ENCODE measurements around the gene CUL4A. TPM values are rescaled to one million over a fixed set of nuclear protein-coding genes. Genes with fewer than 3 reads are reported as not detected.

Gene CUL4A
- total and polyA plus RNA-seq, 3 experiments from 2014 or later, result 67.4 to 87.3 (median 82.5) TPM

GRCh38 chr13:113293686-113294085 lies 84.3 kb downstream of the CUL4A start:
- DNase-seq, result no peak
- Mint-ChIP-seq H3K4me1 (peaks cover 30 to 42% (median 36%) of the 10 kb centered on the region in 3 donors), H3K36me3 (peaks cover 0 to 9% (median 2%) of the 10 kb centered on the region in 3 donors), H3K9me3 (peaks cover 0 to 8% (median 5%) of the 10 kb centered on the region in 5 donors), H3K27ac (peak overlapping the region in 1 of 8 donors; percentile 30), H3K27me3 (peaks cover 45 to 48% of the 10 kb centered on the region in 2 donors), H3K4me3 (peak overlapping the region in 1 of 7 donors; percentile 48)
- Histone ChIP-seq H3K4me1 (ENCODE audit: insufficient read depth, low read length) (peaks cover 28% of the 10 kb centered on the region), H3K4me3 (ENCODE audit: low read length) (no peak overlapping the region), H3K27ac (ENCODE audit: low read depth, low read length) (no peak overlapping the region), H3K9me3 (ENCODE audit: low read length) (no peaks in the 10 kb centered on the region), H3K36me3 (ENCODE audit: insufficient read depth, low read length) (no peaks in the 10 kb centered on the region), H3K27me3 (ENCODE audit: insufficient read depth, low read length, poor library complexity, severe bottlenecking) (peaks cover 15% of the 10 kb centered on the region)
- ChIA-PET POLR2A (no interaction called here), CTCF (no interaction called here)

- Histone ChIP-seq H3K27ac (ENCODE audit: low read depth, low read length) (no peak overlapping the region), H3K4me1 (ENCODE audit: insufficient read depth, low read length) (peaks cover 29% of the 10 kb centered on the region), H3K27me3 (ENCODE audit: insufficient read depth, low read length, poor library complexity, severe bottlenecking) (peaks cover 15% of the 10 kb centered on the region), H3K4me3 (ENCODE audit: low read length) (no peak overlapping the region), H3K36me3 (ENCODE audit: insufficient read depth, low read length) (no peaks in the 10 kb centered on the region), H3K9me3 (ENCODE audit: low read length) (no peaks in the 10 kb centered on the region)
- peaks cover 33 to 52% (median 50%) of the 10 kb centered on the region in 3 donors for H3K4me1 Mint-ChIP-seq
- ChIA-PET CTCF (no interaction called here), POLR2A (no interaction called here)
- H3K9me3 Mint-ChIP-seq, result peaks cover 0 to 8% (median 2%) of the 10 kb centered on the region in 5 donors
- peaks cover 24 to 42% of the 10 kb centered on the region in 2 donors for H3K27me3 Mint-ChIP-seq
- peak overlapping the region in 6 of 8 donors; percentile 18 to 100 (median 59) for H3K27ac Mint-ChIP-seq
- peak overlapping the region; percentile 17 to 99 (median 95) for H3K4me3 Mint-ChIP-seq
- no peak for DNase-seq
- peaks cover 0 to 13% (median 2%) of the 10 kb centered on the region in 3 donors for H3K36me3 Mint-ChIP-seq
Observed at GRCh38 chr13:113295776-113296175, 86.4 kb downstream of the CUL4A start.

- H3K27ac ChIP-seq (ENCODE audit: low read depth, low read length), result peak within 1 kb of the TSS; percentile 81
- Mint-ChIP-seq H3K27me3 (peaks cover 16 to 34% of the 10 kb centered on the region in 2 donors), H3K9me3 (peaks cover 0 to 8% (median 2%) of the 10 kb centered on the region in 5 donors), H3K27ac (peak within 1 kb of the TSS; percentile 98 to 100 (median 99)), H3K4me3 (peak within 1 kb of the TSS; percentile 94 to 99 (median 96)), H3K36me3 (peaks cover 0 to 17% (median 2%) of the 10 kb centered on the region in 3 donors), H3K4me1 (peaks cover 32 to 51% (median 47%) of the 10 kb centered on the region in 3 donors)
- peaks cover 27% of the 10 kb centered on the region for H3K4me1 ChIP-seq (ENCODE audit: insufficient read depth, low read length)
- ChIA-PET POLR2A (interaction anchor here (1.5 kb wide), 1 partner anchor 88 kb away, joined by 8 read pairs; the partner anchor contains the start of genes CUL4A and PCID2), CTCF (interaction anchor here (1.1 kb wide), 1 partner anchor 11 kb away, joined by 3 read pairs; no protein-coding TSS in a partner anchor)
- peaks cover 9% of the 10 kb centered on the region for H3K27me3 ChIP-seq (ENCODE audit: insufficient read depth, low read length, poor library complexity, severe bottlenecking)
- H3K36me3 ChIP-seq (ENCODE audit: insufficient read depth, low read length), result no peaks in the 10 kb centered on the region
- peak within 1 kb of the TSS; percentile 89 for H3K4me3 ChIP-seq (ENCODE audit: low read length)
- DNase-seq, result peak; percentile 98 to 100 (median 98)
- H3K9me3 ChIP-seq (ENCODE audit: low read length), result no peaks in the 10 kb centered on the region
Observed at GRCh38 chr13:113296823-113297369, 87.5 kb downstream of the CUL4A start, which contains the start of gene LAMP1. Gene LAMP1, plus strand, starts transcription at chr13:113297239. Its CDS starts 196 bp downstream, at chr13:113297435.

GRCh38 chr13:113297370-113298042 lies 88.1 kb downstream of the CUL4A start:
- H3K27me3 Mint-ChIP-seq, result peaks cover 10 to 28% of the 10 kb centered on the region in 2 donors
- peaks cover 21% of the 10 kb centered on the region for H3K4me1 ChIP-seq (ENCODE audit: insufficient read depth, low read length)
- H3K36me3 ChIP-seq (ENCODE audit: insufficient read depth, low read length), result no peaks in the 10 kb centered on the region
- peak overlapping the region; percentile 94 to 98 (median 95) for H3K4me3 Mint-ChIP-seq
- peak; percentile 43 to 80 (median 64) for DNase-seq
- peak overlapping the region; percentile 81 for H3K27ac ChIP-seq (ENCODE audit: low read depth, low read length)
- peak overlapping the region; percentile 97 to 100 (median 99) for H3K27ac Mint-ChIP-seq
- peaks cover 26 to 46% (median 41%) of the 10 kb centered on the region in 3 donors for H3K4me1 Mint-ChIP-seq
- POLR2A ChIA-PET, result interaction anchor here (1.5 kb wide), 1 partner anchor 88 kb away, joined by 8 read pairs; the partner anchor contains the start of genes CUL4A and PCID2
- peak overlapping the region; percentile 70 for H3K4me3 ChIP-seq (ENCODE audit: low read length)
- peaks cover 0 to 8% (median 2%) of the 10 kb centered on the region in 5 donors for H3K9me3 Mint-ChIP-seq
- peaks cover 0 to 18% (median 2%) of the 10 kb centered on the region in 3 donors for H3K36me3 Mint-ChIP-seq
- CTCF ChIA-PET, result interaction anchor here (1.1 kb wide), 1 partner anchor 11 kb away, joined by 3 read pairs; no protein-coding TSS in a partner anchor
- H3K9me3 ChIP-seq (ENCODE audit: low read length), result no peaks in the 10 kb centered on the region
- peaks cover 4% of the 10 kb centered on the region for H3K27me3 ChIP-seq (ENCODE audit: insufficient read depth, low read length, poor library complexity, severe bottlenecking)

GRCh38 chr13:113298043-113298945 lies 88.9 kb downstream of the CUL4A start:
- peaks cover 0 to 8% (median 2%) of the 10 kb centered on the region in 5 donors for H3K9me3 Mint-ChIP-seq
- H3K36me3 ChIP-seq (ENCODE audit: insufficient read depth, low read length), result peaks cover 6% of the 10 kb centered on the region
- no peak for DNase-seq
- no peaks in the 10 kb centered on the region for H3K9me3 ChIP-seq (ENCODE audit: low read length)
- H3K4me3 Mint-ChIP-seq, result peak overlapping the region; percentile 94 to 98 (median 95)
- H3K27ac Mint-ChIP-seq, result peak overlapping the region; percentile 97 to 100 (median 99)
- CTCF ChIA-PET, result interaction anchor here (1.1 kb wide), 1 partner anchor 10 kb away, joined by 3 read pairs; no protein-coding TSS in a partner anchor
- H3K27me3 ChIP-seq (ENCODE audit: insufficient read depth, low read length, poor library complexity, severe bottlenecking), result no peaks in the 10 kb centered on the region
- H3K4me1 Mint-ChIP-seq, result peaks cover 30 to 53% (median 47%) of the 10 kb centered on the region in 3 donors
- POLR2A ChIA-PET, result interaction anchor here (0.6 to 1.5 kb wide), 2 partner anchors 89 to 212 kb away, joined by 4 to 8 read pairs; partner anchors contain the start of genes CUL4A and PCID2
- H3K27me3 Mint-ChIP-seq, result peaks cover 7 to 24% of the 10 kb centered on the region in 2 donors
- peaks cover 0 to 25% (median 2%) of the 10 kb centered on the region in 3 donors for H3K36me3 Mint-ChIP-seq
- peaks cover 19% of the 10 kb centered on the region for H3K4me1 ChIP-seq (ENCODE audit: insufficient read depth, low read length)
- peak overlapping the region; percentile 81 for H3K27ac ChIP-seq (ENCODE audit: low read depth, low read length)
- peak overlapping the region; percentile 70 for H3K4me3 ChIP-seq (ENCODE audit: low read length)

GRCh38 chr13:113299951-113300350 lies 90.5 kb downstream of the CUL4A start:
- Histone ChIP-seq H3K36me3 (ENCODE audit: insufficient read depth, low read length) (peaks cover 6% of the 10 kb centered on the region), H3K27me3 (ENCODE audit: insufficient read depth, low read length, poor library complexity, severe bottlenecking) (no peaks in the 10 kb centered on the region), H3K4me1 (ENCODE audit: insufficient read depth, low read length) (peaks cover 23% of the 10 kb centered on the region), H3K4me3 (ENCODE audit: low read length) (no peak overlapping the region), H3K27ac (ENCODE audit: low read depth, low read length) (no peak overlapping the region), H3K9me3 (ENCODE audit: low read length) (no peaks in the 10 kb centered on the region)
- H3K36me3 Mint-ChIP-seq, result peaks cover 0 to 30% (median 2%) of the 10 kb centered on the region in 3 donors
- H3K27me3 Mint-ChIP-seq, result peaks cover 3 to 20% of the 10 kb centered on the region in 2 donors
- ChIA-PET CTCF (interaction anchor here (1.0 kb wide), 1 partner anchor 10 kb away, joined by 4 read pairs; no protein-coding TSS in a partner anchor), POLR2A (no interaction called here)
- H3K9me3 Mint-ChIP-seq, result peaks cover 0 to 8% (median 2%) of the 10 kb centered on the region in 5 donors
- peaks cover 37 to 66% (median 60%) of the 10 kb centered on the region in 3 donors for H3K4me1 Mint-ChIP-seq
- H3K27ac Mint-ChIP-seq, result peak overlapping the region in 3 of 8 donors; percentile 52 to 87 (median 79)
- peak overlapping the region in 2 of 7 donors; percentile 19 to 20 for H3K4me3 Mint-ChIP-seq
- no peak for DNase-seq

GRCh38 chr13:113302986-113303385 lies 93.6 kb downstream of the CUL4A start:
- H3K27me3 Mint-ChIP-seq, result peaks cover 0 to 2% of the 10 kb centered on the region in 2 donors
- Histone ChIP-seq H3K4me1 (ENCODE audit: insufficient read depth, low read length) (peaks cover 12% of the 10 kb centered on the region), H3K27ac (ENCODE audit: low read depth, low read length) (no peak overlapping the region), H3K36me3 (ENCODE audit: insufficient read depth, low read length) (peaks cover 6% of the 10 kb centered on the region), H3K9me3 (ENCODE audit: low read length) (no peaks in the 10 kb centered on the region), H3K27me3 (ENCODE audit: insufficient read depth, low read length, poor library complexity, severe bottlenecking) (no peaks in the 10 kb centered on the region), H3K4me3 (ENCODE audit: low read length) (no peak overlapping the region)
- peak overlapping the region in 1 of 8 donors; percentile 52 for H3K27ac Mint-ChIP-seq
- no peak for DNase-seq
- peaks cover 37 to 66% (median 60%) of the 10 kb centered on the region in 3 donors for H3K4me1 Mint-ChIP-seq
- H3K36me3 Mint-ChIP-seq, result peaks cover 0 to 41% (median 5%) of the 10 kb centered on the region in 3 donors
- CTCF ChIA-PET, result no interaction called here
- H3K9me3 Mint-ChIP-seq, result no peaks in the 10 kb centered on the region
- POLR2A ChIA-PET, result no interaction called here
- H3K4me3 Mint-ChIP-seq, result no peak overlapping the region

Measured in CD8-positive, alpha-beta memory T cell (primary cell).